ENCODE results near the gene ADGRA1.

DNA sequence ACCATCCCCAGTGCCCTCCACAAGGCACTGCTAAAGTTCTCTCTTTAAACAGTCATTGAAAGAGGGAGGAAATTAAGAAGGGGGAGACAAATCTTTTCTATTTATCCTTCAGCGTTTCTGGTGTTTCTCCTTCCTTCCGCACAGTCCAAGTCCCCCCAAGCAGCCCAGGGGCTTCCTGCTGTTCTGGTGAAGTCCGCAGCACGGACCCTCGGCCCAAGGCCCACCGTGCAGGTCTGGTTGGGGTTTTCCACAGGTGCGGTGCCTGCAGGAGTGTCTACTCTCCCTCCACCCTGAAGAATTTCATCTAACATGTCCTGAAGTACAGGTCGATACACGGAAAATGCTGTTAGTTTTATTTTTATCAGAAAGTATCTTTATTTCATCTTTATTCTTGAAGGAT is 38.2 kb downstream of the ADGRA1 start:
- TF ChIP-seq, protein P1, sequence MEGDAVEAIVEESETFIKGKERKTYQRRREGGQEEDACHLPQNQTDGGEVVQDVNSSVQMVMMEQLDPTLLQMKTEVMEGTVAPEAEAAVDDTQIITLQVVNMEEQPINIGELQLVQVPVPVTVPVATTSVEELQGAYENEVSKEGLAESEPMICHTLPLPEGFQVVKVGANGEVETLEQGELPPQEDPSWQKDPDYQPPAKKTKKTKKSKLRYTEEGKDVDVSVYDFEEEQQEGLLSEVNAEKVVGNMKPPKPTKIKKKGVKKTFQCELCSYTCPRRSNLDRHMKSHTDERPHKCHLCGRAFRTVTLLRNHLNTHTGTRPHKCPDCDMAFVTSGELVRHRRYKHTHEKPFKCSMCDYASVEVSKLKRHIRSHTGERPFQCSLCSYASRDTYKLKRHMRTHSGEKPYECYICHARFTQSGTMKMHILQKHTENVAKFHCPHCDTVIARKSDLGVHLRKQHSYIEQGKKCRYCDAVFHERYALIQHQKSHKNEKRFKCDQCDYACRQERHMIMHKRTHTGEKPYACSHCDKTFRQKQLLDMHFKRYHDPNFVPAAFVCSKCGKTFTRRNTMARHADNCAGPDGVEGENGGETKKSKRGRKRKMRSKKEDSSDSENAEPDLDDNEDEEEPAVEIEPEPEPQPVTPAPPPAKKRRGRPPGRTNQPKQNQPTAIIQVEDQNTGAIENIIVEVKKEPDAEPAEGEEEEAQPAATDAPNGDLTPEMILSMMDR (IDR thresholded peaks at IDR 0.05; ENCODE audit: control extremely low read depth in 1 of 3, insufficient read depth in 1 of 3, low read depth in 1 of 3, low read length in 3 of 3), result no peak
- TF ChIP-seq GTF2F1 (IDR thresholded peaks at IDR 0.05; ENCODE audit: borderline replicate concordance, low read depth, low read length) (no peak), POLR2AphosphoS5 (IDR thresholded peaks at IDR 0.05; ENCODE audit: low read depth, low read length) (no peak), EZH2 (IDR thresholded peaks at IDR 0.05; ENCODE audit: low read depth, low read length, severe bottlenecking) (no peak), SP2 (IDR thresholded peaks at IDR 0.05; ENCODE audit: low read length) (no peak), POLR2A (IDR thresholded peaks at IDR 0.05; ENCODE audit: control extremely low read depth in 1 of 2, low read depth in 2 of 2, low read length in 2 of 2) (no peak), RXRA (IDR thresholded peaks at IDR 0.05; ENCODE audit: insufficient read depth, low read depth, low read length) (no peak), GABPA (IDR thresholded peaks at IDR 0.05; ENCODE audit: borderline replicate concordance, insufficient read depth, low read length) (no peak), KDM1A (IDR thresholded peaks at IDR 0.05; ENCODE audit: borderline replicate concordance, low read length) (no peak), SIN3A (conservative IDR thresholded peaks at IDR 0.05 in 1 of 2, IDR thresholded peaks at IDR 0.05 in 1 of 2; ENCODE audit: low read depth in 1 of 2, low read length in 2 of 2) (no peak), CBX5 (IDR thresholded peaks at IDR 0.05; ENCODE audit: low read depth, low read length) (no peak)
